GM12892 (cell line): ENCODE results near the gene ZNRF2.

Experiments used
- POLR2A ChIP-seq: IDR thresholded peaks from 2 replicates; pipeline ENCODE4 v1.6.1; 2011; ENCODE audit warnings: low read depth, low read length, control low read depth
- POLR2AphosphoS5 ChIP-seq: IDR thresholded peaks from 2 replicates; pipeline ENCODE4 v1.6.1; 2011; ENCODE audit warnings: low read depth, low read length, control low read depth
- TAF1 ChIP-seq: IDR thresholded peaks from 2 replicates; pipeline ENCODE4 v1.6.1; 2011; ENCODE audit warnings: low read depth, mild to moderate bottlenecking, control low read depth, low read length, borderline replicate concordance

- TF ChIP-seq POLR2A = no peak
- TF ChIP-seq TAF1 = no peak
- no peak for TF ChIP-seq POLR2AphosphoS5
Measured at GRCh38 chr7:30302656-30303311, 18.4 kb downstream of the ZNRF2 start.
